Body of pancreas (tissue), 4 donors: ENCODE data around the gene ATG3. TPM values are rescaled to one million over a fixed set of nuclear protein-coding genes. Genes with fewer than 3 reads are reported as not detected.

Experiments used
- ATAC-seq: fragments of 150-250 bp; one replicate; pipeline ENCODE4 v1.9.1; 2016
- DNase-seq, 4 donors: peaks; one replicate each; pipeline ENCODE4 v3.0.0-alpha.2; 2019
- H3K27ac ChIP-seq, 4 donors: fragments of 200-600 bp; sonication (generic); 1 replicate in 3 of 4; 2 replicates in 1 of 4; pipeline versions ENCODE4 v1.5.1 to v1.6.1; 2016 to 2019; ENCODE audit warnings: mild to moderate bottlenecking in 1 of 4, mixed read lengths in 1 of 4, moderate library complexity in 1 of 4
- H3K27me3 ChIP-seq, 2 donors: fragments of 200-600 bp; sonication (generic); one replicate each; pipeline ENCODE4 v1.6.0; 2016; ENCODE audit warnings: mild to moderate bottlenecking in 1 of 2
- H3K36me3 ChIP-seq, 2 donors: fragments of 200-600 bp; sonication (generic); replicated peaks in 1 of 2; 2 replicates each; pipeline ENCODE4 v1.5.1; 2016; ENCODE audit warnings: low read depth in 2 of 2; ENCODE audit not compliant: insufficient read depth in 1 of 2
- H3K4me1 ChIP-seq: fragments of 200-600 bp; sonication (generic); one replicate; pipeline ENCODE4 v1.6.0; 2016
- H3K4me3 ChIP-seq, 2 donors: fragments of 200-600 bp; sonication (generic); 1 replicate in 1 of 2; 2 replicates in 1 of 2; pipeline ENCODE4 v1.5.1; 2016 to 2019
- H3K9me3 ChIP-seq, 3 donors: fragments of 200-600 bp; sonication (generic); 1 replicate in 2 of 3; 2 replicates in 1 of 3; pipeline ENCODE4 v1.5.1; 2016
- POLR2A ChIP-seq, 3 donors: fragments of 450-650 bp; IDR thresholded peaks; one replicate each; pipeline ENCODE4 v1.6.1; 2016; ENCODE audit warnings: antibody characterized with exemption in 3 of 3, mild to moderate bottlenecking in 2 of 3
- WGBS, 2 donors: methylation state at CpG; one replicate each; pipeline ENCODE4 v1.1.5; 2017; 5-methylcytosine and 5-hydroxymethylcytosine counted together
- intact Hi-C: fragments of 100-400 bp; cut with DNase I; formaldehyde crosslinking; loops from one replicate; pipeline ENCODE4 v1.15.1; 2023
- total RNA-seq, 2 donors: library from RNA; depleted of rRNA; stranded (reverse); fragments of >200 nt; gene quantifications; one replicate each; pipeline ENCODE4 v1.1.0, GENCODE V29; 2016
- TF ChIP-seq, protein P1 (sequence below), 7 experiments: fragments of 450-650 bp in 4 of 7; fragments of 200-600 bp in 3 of 7; sonication (generic) in 3 of 7; IDR thresholded peaks; one replicate each; pipeline ENCODE4 v1.5.1; 2016 to 2019; ENCODE audit warnings: antibody characterized with exemption in 7 of 7

Gene ATG3
- total RNA-seq, 2 donors from 2014 or later = 27.8 to 41.2 TPM

- 65 to 77% methylated on average over 4 of the region's 4 CpGs for WGBS, 2 donors
- TF ChIP-seq, protein P1, sequence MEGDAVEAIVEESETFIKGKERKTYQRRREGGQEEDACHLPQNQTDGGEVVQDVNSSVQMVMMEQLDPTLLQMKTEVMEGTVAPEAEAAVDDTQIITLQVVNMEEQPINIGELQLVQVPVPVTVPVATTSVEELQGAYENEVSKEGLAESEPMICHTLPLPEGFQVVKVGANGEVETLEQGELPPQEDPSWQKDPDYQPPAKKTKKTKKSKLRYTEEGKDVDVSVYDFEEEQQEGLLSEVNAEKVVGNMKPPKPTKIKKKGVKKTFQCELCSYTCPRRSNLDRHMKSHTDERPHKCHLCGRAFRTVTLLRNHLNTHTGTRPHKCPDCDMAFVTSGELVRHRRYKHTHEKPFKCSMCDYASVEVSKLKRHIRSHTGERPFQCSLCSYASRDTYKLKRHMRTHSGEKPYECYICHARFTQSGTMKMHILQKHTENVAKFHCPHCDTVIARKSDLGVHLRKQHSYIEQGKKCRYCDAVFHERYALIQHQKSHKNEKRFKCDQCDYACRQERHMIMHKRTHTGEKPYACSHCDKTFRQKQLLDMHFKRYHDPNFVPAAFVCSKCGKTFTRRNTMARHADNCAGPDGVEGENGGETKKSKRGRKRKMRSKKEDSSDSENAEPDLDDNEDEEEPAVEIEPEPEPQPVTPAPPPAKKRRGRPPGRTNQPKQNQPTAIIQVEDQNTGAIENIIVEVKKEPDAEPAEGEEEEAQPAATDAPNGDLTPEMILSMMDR (IDR thresholded peaks at IDR 0.05) = no peak
- TF ChIP-seq POLR2A (IDR thresholded peaks at IDR 0.05) = no peak
- no peaks in the 10 kb centered on the region for H3K9me3 ChIP-seq
- no peak overlapping the region for H3K4me3 ChIP-seq
- intact Hi-C loops = no loop called here
- no peaks in the 10 kb centered on the region for H3K27me3 ChIP-seq
- DNase-seq (no peak), ATAC-seq (no peak)
- no peak overlapping the region for H3K27ac ChIP-seq
- no peaks in the 10 kb centered on the region for H3K36me3 ChIP-seq
- H3K4me1 ChIP-seq = no peaks in the 10 kb centered on the region
Observed at GRCh38 chr3:112489674-112490479, 71.9 kb downstream of the ATG3 start.

- no peak overlapping the region for H3K27ac ChIP-seq
- WGBS, 2 donors = 89 to 92% methylated on average over 7 of the region's 7 CpGs
- H3K27me3 ChIP-seq = no peaks in the 10 kb centered on the region
- no peak overlapping the region for H3K4me3 ChIP-seq
- no peak for DNase-seq
- H3K9me3 ChIP-seq = no peaks in the 10 kb centered on the region
- no peaks in the 10 kb centered on the region for H3K36me3 ChIP-seq
- intact Hi-C loops = no loop called here
- H3K4me1 ChIP-seq = no peaks in the 10 kb centered on the region
- no peak for ATAC-seq
- no peak for TF ChIP-seq POLR2A (IDR thresholded peaks at IDR 0.05)
- TF ChIP-seq, protein P1 (IDR thresholded peaks at IDR 0.05) = no peak
Observed at GRCh38 chr3:112486811-112487505, 74.8 kb downstream of the ATG3 start.

DNA sequence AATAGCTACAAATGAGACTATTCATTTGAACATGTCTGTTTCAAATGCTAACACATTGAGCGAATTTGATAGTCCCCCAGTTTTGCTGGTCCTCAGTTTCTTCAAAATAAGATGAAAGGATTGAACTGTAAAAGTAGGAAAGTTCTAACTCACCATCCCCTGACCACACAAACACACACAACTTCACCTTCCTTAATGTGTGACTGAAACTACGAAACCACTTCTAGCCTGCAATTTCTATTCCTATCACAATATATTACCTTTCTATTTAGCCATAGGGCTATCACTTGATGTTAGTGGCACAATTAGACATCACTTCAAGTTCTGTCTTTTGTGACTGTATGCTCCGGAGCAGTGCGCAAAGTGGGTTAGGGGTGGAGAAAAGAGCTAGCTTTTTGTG, 77.4 kb downstream of the ATG3 start:
- Histone ChIP-seq H3K27ac (no peak overlapping the region), H3K36me3 (no peaks in the 10 kb centered on the region), H3K4me1 (no peaks in the 10 kb centered on the region), H3K9me3 (no peaks in the 10 kb centered on the region), H3K27me3 (no peaks in the 10 kb centered on the region), H3K4me3 (no peak overlapping the region)
- ATAC-seq = no peak
- TF ChIP-seq, protein P1 (IDR thresholded peaks at IDR 0.05) = no peak
- TF ChIP-seq POLR2A (IDR thresholded peaks at IDR 0.05) = no peak
- no peak for DNase-seq
- 85 to 87% methylated on average over 4 of the region's 4 CpGs for WGBS, 2 donors
- intact Hi-C loops = no loop called here

DNA sequence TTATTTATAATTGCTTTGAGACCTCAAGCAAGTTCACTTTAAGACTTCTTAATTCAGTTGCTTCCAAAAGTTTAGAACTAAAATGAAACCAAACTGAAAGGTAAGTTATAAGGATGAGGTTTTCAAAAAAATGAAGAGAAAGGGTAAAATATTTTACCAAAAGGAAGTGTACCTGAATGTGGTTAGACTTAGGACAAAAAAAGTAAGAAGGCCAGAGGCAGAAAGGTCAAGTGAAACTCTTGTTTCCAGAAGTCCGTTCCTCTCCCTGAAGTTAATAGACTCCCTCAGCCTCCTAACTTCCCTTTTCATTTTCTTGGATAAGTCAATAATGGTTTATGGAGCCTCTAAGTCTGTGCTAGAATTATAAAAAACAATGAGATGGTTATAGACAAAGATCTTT, 79.1 kb downstream of the ATG3 start:
- WGBS, 2 donors = 77 to 91% methylated on average over 1 of the region's 1 CpG
- no peak overlapping the region for H3K4me3 ChIP-seq
- no peak for ATAC-seq

More for the DNA sequence above, 79.1 kb downstream of the ATG3 start:
- H3K9me3 ChIP-seq = no peaks in the 10 kb centered on the region
- no peaks in the 10 kb centered on the region for H3K27me3 ChIP-seq
- H3K36me3 ChIP-seq = no peaks in the 10 kb centered on the region
- H3K27ac ChIP-seq = no peak overlapping the region
- intact Hi-C loops = no loop called here
- DNase-seq = no peak
- no peak for TF ChIP-seq POLR2A (IDR thresholded peaks at IDR 0.05)
- TF ChIP-seq, protein P1 (IDR thresholded peaks at IDR 0.05) = no peak
- no peaks in the 10 kb centered on the region for H3K4me1 ChIP-seq

Other genes with a start within 250 kb of the ATG3 start
- gene CD200, start 228.8 kb downstream of the ATG3 start, total RNA-seq = 1 to 10 TPM; 2.0 to 2.6 TPM
- not detected for gene BTLA, start 62.5 kb downstream of the ATG3 start, total RNA-seq
- gene SLC35A5, start 83 bp upstream of the ATG3 start, total RNA-seq = 10 to 100 TPM in 1 of 2 donors, 1 to 10 TPM in 1; 9.6 to 12.2 TPM
- gene CCDC80, start 79.2 kb upstream of the ATG3 start, total RNA-seq = 10 to 100 TPM; 17.4 to 25.1 TPM